OCI-LY7 (cell line): ENCODE results near the gene SCYGR4. TPM values are rescaled to one million over a fixed set of nuclear protein-coding genes. Genes with fewer than 3 reads are reported as not detected.

Experiments used
- BruUV-seq: library from RNA; stranded (reverse); fragments of 400-500 nt; replicated peaks from 2 replicates; lab custom pipeline; 2021; lab: Mats Ljungman, UMichigan
- CTCF ChIA-PET: fragments of 300-600 bp; sonication (Branson Sonifier 250); formaldehyde crosslinking; loops from one replicate; lab custom pipeline; 2022; ENCODE audit warnings: antibody characterized with exemption; ENCODE audit not compliant: unreplicated experiment; lab: Charles Lee
- POLR2A ChIA-PET: fragments of 300-600 bp; sonication (Branson Sonifier 250); formaldehyde crosslinking; loops from one replicate; lab custom pipeline; 2022; ENCODE audit warnings: antibody characterized with exemption; lab: Charles Lee
- DNase-seq: peaks from one replicate; pipeline ENCODE4 v3.0.0-alpha.2; 2015; ENCODE audit warnings: low spot score
- H2AFZ ChIP-seq: fragments of 200-600 bp; sonication (generic), shearing (Covaris generic); 2 replicates; pipeline ENCODE4 v1.6.1; 2014; ENCODE audit warnings: mild to moderate bottlenecking, antibody characterized with exemption, low read length, moderate library complexity
- H3K27ac ChIP-seq: fragments of 200-600 bp; sonication (generic); 2 replicates; pipeline ENCODE4 v1.5.1; 2014; ENCODE audit warnings: mixed run types, low read depth, mild to moderate bottlenecking, moderate library complexity, low read length, inconsistent platforms; ENCODE audit not compliant: poor library complexity, severe bottlenecking
- H3K36me3 ChIP-seq: fragments of 200-600 bp; sonication (generic); 2 replicates; pipeline ENCODE4 v1.6.1; 2014; ENCODE audit warnings: mild to moderate bottlenecking, antibody characterized with exemption, low read length, moderate library complexity, mixed read lengths; ENCODE audit not compliant: insufficient read depth
- H3K4me1 ChIP-seq: fragments of 200-600 bp; sonication (generic); 2 replicates; pipeline ENCODE4 v1.5.1; 2014; ENCODE audit warnings: mild to moderate bottlenecking, low read length; ENCODE audit not compliant: insufficient read depth, poor library complexity, severe bottlenecking
- H3K4me2 ChIP-seq: fragments of 200-600 bp; sonication (generic); 2 replicates; pipeline ENCODE4 v1.6.1; 2014; ENCODE audit warnings: mild to moderate bottlenecking, low read length
- H3K4me3 ChIP-seq: fragments of 200-600 bp; sonication (generic); 2 replicates; pipeline ENCODE4 v1.5.1; 2014; ENCODE audit warnings: mild to moderate bottlenecking, low read depth, low read length; ENCODE audit not compliant: poor library complexity, severe bottlenecking
- H3K79me2 ChIP-seq: fragments of 200-600 bp; sonication (generic); 2 replicates; pipeline ENCODE4 v1.6.1; 2016; ENCODE audit warnings: low read depth, mild to moderate bottlenecking, low read length, moderate library complexity, mixed read lengths; ENCODE audit not compliant: insufficient read depth
- H3K9me2 ChIP-seq: fragments of 200-600 bp; sonication (generic); 2 replicates; pipeline ENCODE4 v1.6.1; 2016; ENCODE audit warnings: mild to moderate bottlenecking, low read length, mixed read lengths; ENCODE audit not compliant: insufficient read depth
- H3K9me3 ChIP-seq: fragments of 200-600 bp; sonication (generic); 2 replicates; pipeline ENCODE4 v1.6.1; 2014; ENCODE audit warnings: mild to moderate bottlenecking, mixed run types, low read length, mixed read lengths
- H4K20me1 ChIP-seq: fragments of 200-600 bp; sonication (generic); 2 replicates; pipeline ENCODE4 v1.6.1; 2014; ENCODE audit warnings: mild to moderate bottlenecking, antibody characterized with exemption, low read length, moderate library complexity, mixed read lengths; ENCODE audit not compliant: insufficient read depth
- CTCF ChIP-seq: fragments of 200-600 bp; sonication (generic); conservative IDR thresholded peaks from 2 replicates; pipeline ENCODE4 v1.5.1; 2014; ENCODE audit warnings: mild to moderate bottlenecking, antibody characterized with exemption, low read length, moderate library complexity, mixed read lengths
- EZH2phosphoT487 ChIP-seq: fragments of 200-600 bp; sonication (generic); IDR thresholded peaks from 2 replicates; pipeline ENCODE4 v1.6.1; 2018; ENCODE audit warnings: low read depth, borderline replicate concordance, mild to moderate bottlenecking, mixed run types, antibody characterized with exemption, low read length, moderate library complexity, mixed read lengths
- intact Hi-C: fragments of 100-400 bp; cut with micrococcal nuclease; formaldehyde crosslinking; loops from one replicate; pipeline ENCODE4 v1.10.0; 2022; ENCODE audit not compliant: unreplicated experiment
- total RNA-seq, 2 experiments: library from RNA; depleted of rRNA in 1 of 2; stranded (reverse); fragments of >200 nt in 1 of 2; shearing (Covaris generic) in 1 of 2; gene quantifications; 2 replicates each; pipeline ENCODE4 v1.2.3, GENCODE V29; 2014 to 2022

Gene SCYGR4
- total RNA-seq, 2 experiments from 2014 or later = not detected

DNA sequence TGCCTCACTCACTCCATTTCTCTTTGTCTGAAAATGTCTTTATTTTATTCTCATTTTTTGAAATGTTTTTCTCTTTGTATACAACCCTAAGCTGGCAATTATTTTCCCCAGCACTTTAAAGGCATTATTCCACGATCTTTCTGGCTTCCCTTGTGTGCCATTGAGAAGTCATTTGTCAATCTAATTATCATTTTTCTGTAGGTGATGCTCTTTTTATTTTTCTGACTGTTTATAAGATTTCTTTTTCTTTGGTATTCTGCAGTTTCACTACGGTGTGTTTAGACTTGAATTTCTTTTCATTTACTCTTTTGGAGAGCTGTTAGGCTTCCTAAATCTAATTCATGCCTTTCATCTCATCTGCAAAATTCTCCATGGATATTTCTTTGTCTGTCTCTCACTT lies 8.1 kb downstream of the SCYGR4 start:
- intact Hi-C loops = no loop called here
- no TSS peak for BruUV-seq
- Histone ChIP-seq H3K79me2 (no peaks in the 10 kb centered on the region), H4K20me1 (no peaks in the 10 kb centered on the region), H3K9me3 (no peaks in the 10 kb centered on the region), H3K9me2 (no peaks in the 10 kb centered on the region), H3K4me3 (no peak overlapping the region), H3K27ac (no peak overlapping the region), H3K4me2 (no peak overlapping the region), H2AFZ (no peak overlapping the region), H3K36me3 (no peaks in the 10 kb centered on the region), H3K4me1 (no peaks in the 10 kb centered on the region)
- ChIA-PET POLR2A (interaction anchor here (0.6 kb wide), 1 partner anchor 266 kb away, joined by 3 read pairs; no protein-coding TSS in a partner anchor), CTCF (no interaction called here)
- TF ChIP-seq EZH2phosphoT487 (no peak), CTCF (no peak)
- no peak for DNase-seq

GRCh38 chr2:227626580-227627151 lies 9.4 kb downstream of the SCYGR4 start:
- POLR2A ChIA-PET = interaction anchor here (0.6 kb wide), 1 partner anchor 9 kb away, joined by 5 read pairs; no protein-coding TSS in a partner anchor

More at GRCh38 chr2:227626580-227627151, 9.4 kb downstream of the SCYGR4 start:
- H3K4me3 ChIP-seq = no peak overlapping the region
- no peaks in the 10 kb centered on the region for H3K9me3 ChIP-seq
- no peak overlapping the region for H3K27ac ChIP-seq
- no TSS peak for BruUV-seq
- intact Hi-C loops = no loop called here
- no peak for DNase-seq
- CTCF ChIA-PET = no interaction called here
- H3K79me2 ChIP-seq = no peaks in the 10 kb centered on the region
- no peak for TF ChIP-seq EZH2phosphoT487
- no peak for TF ChIP-seq CTCF
- H3K9me2 ChIP-seq = no peaks in the 10 kb centered on the region
- H3K36me3 ChIP-seq = no peaks in the 10 kb centered on the region
- H3K4me2 ChIP-seq = no peak overlapping the region
- H3K4me1 ChIP-seq = no peaks in the 10 kb centered on the region
- no peaks in the 10 kb centered on the region for H4K20me1 ChIP-seq
- H2AFZ ChIP-seq = no peak overlapping the region
